Loucy (cell line): Measurements from ENCODE around the gene TIMM10B.
A peak's percentile ranks its signal among the peaks of the same experiment; 100 is the strongest.

Experiments
- H2AFZ ChIP-seq: fragments of 200-600 bp; sonication (generic); 2 replicates; pipeline ENCODE4 v1.6.0; 2016; ENCODE audit warnings: antibody characterized with exemption, mild to moderate bottlenecking, low read length, moderate library complexity
- H3F3A ChIP-seq: fragments of 200-600 bp; 2 replicates; pipeline ENCODE4 v1.6.0; 2016; ENCODE audit warnings: antibody characterized with exemption, low read depth, mild to moderate bottlenecking
- H3K27me3 ChIP-seq: fragments of 200-600 bp; sonication (generic); 2 replicates; pipeline ENCODE4 v1.6.1; 2014; ENCODE audit warnings: low read length, mild to moderate bottlenecking; ENCODE audit not compliant: insufficient read depth, poor library complexity, severe bottlenecking
- H3K36me3 ChIP-seq: fragments of 200-600 bp; sonication (generic); 2 replicates; pipeline ENCODE4 v1.6.1; 2016; ENCODE audit warnings: low read length; ENCODE audit not compliant: insufficient read depth
- H3K4me1 ChIP-seq: fragments of 200-600 bp; sonication (generic); 2 replicates; pipeline ENCODE4 v1.5.1; 2014; ENCODE audit warnings: low read length, mild to moderate bottlenecking; ENCODE audit not compliant: insufficient read depth, poor library complexity, severe bottlenecking
- H3K4me2 ChIP-seq: fragments of 200-600 bp; sonication (generic); 2 replicates; pipeline ENCODE4 v1.6.0; 2014; ENCODE audit warnings: antibody characterized with exemption, low read length, low read depth, mild to moderate bottlenecking; ENCODE audit not compliant: poor library complexity, severe bottlenecking
- H3K4me3 ChIP-seq: fragments of 200-600 bp; sonication (generic); 2 replicates; pipeline ENCODE4 v1.5.1; 2014; ENCODE audit warnings: low read length, mild to moderate bottlenecking, mixed read lengths; ENCODE audit not compliant: poor library complexity, severe bottlenecking
- H3K79me2 ChIP-seq: fragments of 200-600 bp; sonication (generic); 2 replicates; pipeline ENCODE4 v1.6.1; 2014; ENCODE audit warnings: low read length; ENCODE audit not compliant: insufficient read depth
- H3K9ac ChIP-seq: fragments of 200-600 bp; sonication (generic); 2 replicates; pipeline ENCODE4 v1.6.0; 2014; ENCODE audit warnings: mild to moderate bottlenecking, low read depth, low read length, moderate library complexity; ENCODE audit not compliant: poor library complexity, severe bottlenecking
- H3K9me2 ChIP-seq: fragments of 200-600 bp; sonication (generic); replicated peaks from 2 replicates; pipeline ENCODE4 v1.6.1; 2016; ENCODE audit warnings: low read depth, low read length, mixed read lengths
- H3K9me3 ChIP-seq: fragments of 200-600 bp; sonication (generic); 2 replicates; pipeline ENCODE4 v1.6.1; 2014; ENCODE audit warnings: mild to moderate bottlenecking, antibody characterized with exemption, low read length, low read depth; ENCODE audit not compliant: insufficient read depth
- H4K20me1 ChIP-seq: fragments of 200-600 bp; sonication (generic); 2 replicates; pipeline ENCODE4 v1.6.0; 2014; ENCODE audit warnings: antibody characterized with exemption, low read length, mild to moderate bottlenecking; ENCODE audit not compliant: insufficient read depth, poor library complexity, severe bottlenecking
- CTCF ChIP-seq: fragments of 200-600 bp; sonication (generic); conservative IDR thresholded peaks from 2 replicates; pipeline ENCODE4 v1.5.1; 2014; ENCODE audit warnings: mild to moderate bottlenecking, antibody characterized with exemption, low read length
- EZH2phosphoT487 ChIP-seq: fragments of 200-600 bp; IDR thresholded peaks from 2 replicates; pipeline ENCODE4 v1.6.1; 2018; ENCODE audit warnings: antibody characterized with exemption, mild to moderate bottlenecking, moderate library complexity, borderline replicate concordance

The TIMM10B gene

GRCh38 chr11:6437423-6437822 is 43.9 kb upstream of the TIMM10B start:
- H3K4me1 ChIP-seq: peaks cover 20% of the 10 kb centered on the region
- H2AFZ ChIP-seq: no peak overlapping the region; the same call in 1 of the 2 replicates
- no peak overlapping the region for H3K4me2 ChIP-seq
- H3K4me3 ChIP-seq: no peak overlapping the region
- no peaks in the 10 kb centered on the region for H3K9me3 ChIP-seq
- H3K9me2 ChIP-seq: no peaks in the 10 kb centered on the region
- H3K9ac ChIP-seq: no peak overlapping the region
- TF ChIP-seq EZH2phosphoT487 (no peak), CTCF (no peak)
- no peaks in the 10 kb centered on the region for H4K20me1 ChIP-seq
- no peaks in the 10 kb centered on the region for H3F3A ChIP-seq
- no peaks in the 10 kb centered on the region for H3K79me2 ChIP-seq
- no peaks in the 10 kb centered on the region for H3K27me3 ChIP-seq
- no peaks in the 10 kb centered on the region for H3K36me3 ChIP-seq

GRCh38 chr11:6437993-6438392 is 43.3 kb upstream of the TIMM10B start:
- Histone ChIP-seq H3K79me2 (no peaks in the 10 kb centered on the region), H2AFZ (no peak overlapping the region; the same call in 1 of the 2 replicates), H3K4me3 (no peak overlapping the region)

GRCh38 chr11:6438979-6439571 is 42.2 kb upstream of the TIMM10B start:
- TF ChIP-seq CTCF (peak; percentile 86), EZH2phosphoT487 (no peak)
- Histone ChIP-seq H3K9me3 (no peaks in the 10 kb centered on the region), H3K4me1 (peaks cover 20% of the 10 kb centered on the region), H3K9ac (no peak overlapping the region), H3K9me2 (no peaks in the 10 kb centered on the region), H3K4me3 (no peak overlapping the region), H4K20me1 (no peaks in the 10 kb centered on the region), H3K36me3 (no peaks in the 10 kb centered on the region), H3K27me3 (no peaks in the 10 kb centered on the region), H2AFZ (peak overlapping the region; percentile 91), H3F3A (no peaks in the 10 kb centered on the region), H3K79me2 (no peaks in the 10 kb centered on the region), H3K4me2 (peak overlapping the region; percentile 19)

More at GRCh38 chr11:6437993-6438392, 43.3 kb upstream of the TIMM10B start:
- Histone ChIP-seq H4K20me1 (no peaks in the 10 kb centered on the region), H3K9me2 (no peaks in the 10 kb centered on the region), H3K9ac (no peak overlapping the region), H3K4me1 (peaks cover 20% of the 10 kb centered on the region), H3K27me3 (no peaks in the 10 kb centered on the region), H3K4me2 (peak overlapping the region; percentile 19), H3K36me3 (no peaks in the 10 kb centered on the region), H3F3A (no peaks in the 10 kb centered on the region), H3K9me3 (no peaks in the 10 kb centered on the region)
- TF ChIP-seq CTCF (no peak), EZH2phosphoT487 (no peak)
